Measurements from ENCODE around the gene GRIA4.

GRCh38 chr11:105923807-105924206 is 313.9 kb downstream of the GRIA4 start:
- TF ChIP-seq CTCF (IDR thresholded peaks at IDR 0.05; ENCODE audit: insufficient read depth, low read length, poor library complexity, severe bottlenecking) (no peak), EZH2phosphoT487 (conservative IDR thresholded peaks at IDR 0.05; ENCODE audit: low read length) (no peak)
